Fibroblast of pulmonary artery (primary cell): ENCODE measurements around the gene HDAC9.

Source experiments
- DNase-seq: peaks from one replicate; pipeline ENCODE4 v3.0.0-alpha.2; 2010; ENCODE audit warnings: low read depth
- H3K4me3 ChIP-seq: replicated peaks from 2 replicates; pipeline ENCODE4 v1.5.1; 2011; ENCODE audit warnings: low read depth, mild to moderate bottlenecking, control low read depth, low read length, moderate library complexity
- TF ChIP-seq, protein P1 (sequence below): IDR thresholded peaks from 2 replicates; pipeline ENCODE4 v1.5.1; 2011; ENCODE audit warnings: mild to moderate bottlenecking, control low read depth, low read length, inconsistent platforms; ENCODE audit errors: missing control alignments

HDAC9 gene

DNA sequence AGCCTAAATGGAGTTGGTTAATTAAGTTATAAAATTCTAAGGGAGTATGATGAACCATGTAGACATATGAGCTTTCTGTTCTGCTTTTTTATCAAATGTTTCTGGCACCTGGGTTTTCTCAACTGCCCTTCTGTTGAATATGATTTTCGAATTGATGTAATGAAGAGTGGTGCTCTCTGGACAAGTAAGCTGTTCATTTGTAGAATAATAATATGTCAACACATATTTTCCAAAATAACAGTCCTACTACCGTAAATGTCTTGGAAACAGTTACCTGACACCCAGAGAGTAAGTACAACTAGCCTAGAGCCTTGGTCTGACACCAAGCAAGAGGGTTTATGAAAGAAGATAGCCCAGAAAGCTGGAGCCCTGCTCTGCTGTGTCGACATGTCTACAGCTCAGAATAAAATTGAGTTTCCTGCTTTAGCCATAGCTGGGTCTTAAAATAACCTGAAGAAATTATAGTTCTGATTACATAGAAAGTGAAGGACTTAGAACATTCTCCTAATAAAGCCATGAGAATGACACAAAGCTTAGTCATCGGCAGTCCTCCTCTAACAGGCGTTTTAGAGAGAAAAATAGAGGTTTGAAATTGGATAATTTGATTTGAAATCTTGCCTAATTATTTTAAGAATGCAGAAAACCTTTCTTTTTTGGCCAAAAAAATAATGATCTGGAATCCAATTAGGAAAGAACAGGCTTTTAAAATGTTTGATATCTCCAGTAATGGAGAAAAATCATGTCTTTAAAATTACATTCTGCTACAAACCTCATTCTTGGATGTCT is 25.1 kb downstream of the HDAC9 start:
- DNase-seq, result peak; percentile 69
- H3K4me3 ChIP-seq, result no peak overlapping the region
- TF ChIP-seq, protein P1, sequence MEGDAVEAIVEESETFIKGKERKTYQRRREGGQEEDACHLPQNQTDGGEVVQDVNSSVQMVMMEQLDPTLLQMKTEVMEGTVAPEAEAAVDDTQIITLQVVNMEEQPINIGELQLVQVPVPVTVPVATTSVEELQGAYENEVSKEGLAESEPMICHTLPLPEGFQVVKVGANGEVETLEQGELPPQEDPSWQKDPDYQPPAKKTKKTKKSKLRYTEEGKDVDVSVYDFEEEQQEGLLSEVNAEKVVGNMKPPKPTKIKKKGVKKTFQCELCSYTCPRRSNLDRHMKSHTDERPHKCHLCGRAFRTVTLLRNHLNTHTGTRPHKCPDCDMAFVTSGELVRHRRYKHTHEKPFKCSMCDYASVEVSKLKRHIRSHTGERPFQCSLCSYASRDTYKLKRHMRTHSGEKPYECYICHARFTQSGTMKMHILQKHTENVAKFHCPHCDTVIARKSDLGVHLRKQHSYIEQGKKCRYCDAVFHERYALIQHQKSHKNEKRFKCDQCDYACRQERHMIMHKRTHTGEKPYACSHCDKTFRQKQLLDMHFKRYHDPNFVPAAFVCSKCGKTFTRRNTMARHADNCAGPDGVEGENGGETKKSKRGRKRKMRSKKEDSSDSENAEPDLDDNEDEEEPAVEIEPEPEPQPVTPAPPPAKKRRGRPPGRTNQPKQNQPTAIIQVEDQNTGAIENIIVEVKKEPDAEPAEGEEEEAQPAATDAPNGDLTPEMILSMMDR, result no peak

DNA sequence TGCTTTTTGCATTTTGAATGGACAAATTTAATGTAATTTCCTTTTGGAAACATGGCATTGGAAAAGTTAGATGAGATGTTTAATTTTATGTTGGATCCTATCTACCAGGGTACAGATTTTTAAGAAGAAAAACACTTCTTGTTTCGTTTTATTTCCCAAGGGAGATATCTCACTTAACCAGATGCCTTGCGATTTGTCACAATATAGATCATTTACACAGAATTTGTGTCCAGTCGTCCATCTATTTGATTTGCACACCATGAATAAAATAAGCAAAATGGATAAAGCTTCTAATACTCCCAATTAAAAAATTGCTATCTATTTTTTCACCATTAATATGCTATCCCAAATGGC is 25.7 kb downstream of the HDAC9 start:
- TF ChIP-seq, protein P1, result no peak
- no peak for DNase-seq
- H3K4me3 ChIP-seq, result no peak overlapping the region

DNA sequence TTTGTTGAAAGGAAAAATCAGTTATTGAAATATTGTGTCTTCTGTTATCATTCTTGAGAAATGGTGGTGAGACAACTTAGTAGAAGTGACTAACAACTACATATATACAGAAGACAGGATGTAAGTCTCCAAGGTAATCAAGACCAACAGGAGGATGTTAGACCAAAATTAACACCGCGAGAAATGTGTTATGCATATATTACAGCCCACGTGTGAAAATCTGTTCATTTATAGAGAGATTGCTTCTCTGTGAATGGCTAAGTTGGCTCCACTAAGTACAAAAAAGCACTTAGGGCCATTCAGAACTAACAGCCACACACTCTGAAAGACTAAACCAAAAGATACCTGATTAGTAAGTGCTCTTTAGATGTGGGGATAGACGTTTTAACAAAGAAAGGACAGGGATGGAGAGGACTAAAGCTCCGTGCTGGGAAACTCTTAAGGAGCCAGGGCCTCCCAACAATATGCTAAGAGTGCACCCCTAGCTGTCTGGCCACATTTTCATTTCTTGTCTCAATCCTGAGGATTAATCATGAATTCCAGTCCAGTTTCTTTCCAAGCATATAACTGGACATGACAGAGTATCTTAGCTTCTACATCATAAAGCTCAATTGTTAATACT is 26.5 kb downstream of the HDAC9 start:
- DNase-seq, result no peak
- TF ChIP-seq, protein P1, result no peak
- no peak overlapping the region for H3K4me3 ChIP-seq

DNA sequence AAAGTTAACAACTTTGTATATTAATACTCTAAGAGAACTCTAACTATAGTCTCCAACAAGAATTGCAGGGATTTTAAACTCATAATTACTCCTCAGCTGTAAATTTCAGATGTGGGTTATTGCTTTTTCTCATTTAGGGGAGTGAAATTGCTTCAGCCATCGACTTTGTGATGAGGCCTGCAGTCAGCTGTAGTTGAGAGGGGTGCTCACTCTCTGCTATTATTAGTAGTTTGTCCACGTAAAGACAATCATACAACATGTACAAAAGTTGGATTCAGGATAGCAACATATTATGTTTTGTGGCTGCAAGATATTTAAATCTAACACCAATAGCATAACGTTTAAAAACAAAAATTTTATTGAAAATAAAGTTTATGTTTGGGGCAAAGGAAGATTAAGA is 28.7 kb downstream of the HDAC9 start:
- TF ChIP-seq, protein P1, result no peak
- H3K4me3 ChIP-seq, result no peak overlapping the region
- no peak for DNase-seq

DNA sequence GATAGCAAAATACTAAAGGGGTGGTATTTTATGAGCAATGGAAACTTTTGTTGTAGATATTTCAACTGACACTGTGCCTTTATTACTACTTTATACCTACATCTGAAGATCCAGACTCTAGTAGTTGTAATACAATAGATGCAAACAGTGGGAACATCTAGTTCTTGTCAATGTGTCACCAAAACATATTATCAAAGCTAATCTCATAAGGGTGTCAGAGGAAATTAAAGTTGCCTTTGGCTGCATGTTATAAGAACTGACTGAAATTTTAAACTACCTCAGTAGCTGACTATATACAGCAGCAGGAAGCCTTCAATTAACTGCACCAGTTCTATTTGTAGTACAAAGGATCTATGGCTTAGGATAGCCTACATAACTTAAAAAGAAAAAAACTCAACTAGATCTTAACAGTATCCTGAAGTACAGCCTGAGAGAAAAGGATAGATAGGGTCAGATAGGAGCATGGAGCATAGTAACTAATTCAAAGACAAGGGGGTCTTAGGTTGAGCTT is 30.9 kb downstream of the HDAC9 start:
- no peak overlapping the region for H3K4me3 ChIP-seq
- TF ChIP-seq, protein P1, result no peak

DNA sequence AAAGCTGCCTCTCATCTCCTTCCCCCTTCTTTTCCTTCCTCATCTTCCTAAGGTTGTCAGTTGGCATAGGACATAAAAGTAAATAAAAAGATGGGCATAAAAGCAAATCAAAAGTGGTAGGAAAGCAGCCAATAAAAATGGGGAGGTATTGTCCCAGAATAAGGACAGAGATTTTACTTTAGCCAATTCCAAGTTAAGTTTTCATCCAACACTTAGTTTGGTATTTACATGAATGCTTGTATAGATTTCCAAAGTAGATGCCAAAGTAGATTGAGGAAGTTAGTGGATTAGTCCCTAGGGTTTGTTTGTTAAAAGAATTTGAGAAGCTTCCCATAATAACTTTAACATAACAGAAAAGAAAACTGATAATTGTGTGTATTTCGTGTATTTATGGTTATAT is 33.7 kb downstream of the HDAC9 start:
- DNase-seq, result no peak
- TF ChIP-seq, protein P1, result no peak
- no peak overlapping the region for H3K4me3 ChIP-seq

More for the DNA sequence above, 30.9 kb downstream of the HDAC9 start:
- DNase-seq, result no peak
